ENCODE results near the gene DPH2.
A peak's percentile ranks its signal among the peaks of the same experiment; 100 is the strongest.

Gene DPH2

GRCh38 chr1:43938383-43938782 lies 31.4 kb upstream of the DPH2 start:
- intact Hi-C loops (cut with DNase I): loop anchor here (10.0 kb wide), 2 partner anchors 96 to 414 kb away; partner anchors contain the start of gene SLC6A9
- DNase-seq: no peak

- peak in 7 of 42 donors; percentile 22 to 63 (median 48) for DNase-seq
- intact Hi-C loops (cut with DNase I): loop anchor here (10.0 kb wide), 2 partner anchors 96 to 414 kb away; partner anchors contain the start of gene SLC6A9
Observed at GRCh38 chr1:43938892-43939587, 30.8 kb upstream of the DPH2 start.

GRCh38 chr1:43942411-43942810 lies 27.4 kb upstream of the DPH2 start:
- intact Hi-C loops (cut with DNase I): no loop called here
- no peak for DNase-seq

- intact Hi-C loops (cut with DNase I): no loop called here
- DNase-seq: no peak
Observed at GRCh38 chr1:43944860-43945259, 24.9 kb upstream of the DPH2 start.

- intact Hi-C loops (cut with DNase I): loop anchor here (1.0 kb wide), 1 partner anchor 29 kb away; the partner anchor contains the start of gene ATP6V0B
- DNase-seq: peak in 2 of 42 donors; percentile 17 to 38
Observed at GRCh38 chr1:43945674-43946235, 24.1 kb upstream of the DPH2 start.

GRCh38 chr1:43946236-43947060 lies 23.4 kb upstream of the DPH2 start, which contains the start of gene IPO13:
Gene IPO13 (plus strand): TSS chr1:43946950. CDS start chr1:43947601, 651 bp downstream.
- DNase-seq: peak; percentile 93 to 99 (median 98)
- intact Hi-C loops (cut with DNase I): loop anchor here (1.0 kb wide), 1 partner anchor 28 kb away; the partner anchor contains the start of gene ATP6V0B

- peak in 1 of 42 donors; percentile 40 for DNase-seq
- intact Hi-C loops (cut with DNase I): no loop called here
Observed at GRCh38 chr1:43947061-43947873, 22.5 kb upstream of the DPH2 start.

- intact Hi-C loops (cut with DNase I): no loop called here
- DNase-seq: peak in 3 of 42 donors; percentile 39 to 62 (median 42)
Observed at GRCh38 chr1:43947874-43948437, 21.9 kb upstream of the DPH2 start.

GRCh38 chr1:43949678-43950077 lies 20.1 kb upstream of the DPH2 start:
- DNase-seq: peak in 2 of 42 donors; percentile 50
- intact Hi-C loops (cut with DNase I): no loop called here

- DNase-seq: no peak
- intact Hi-C loops (cut with DNase I): no loop called here
Observed at GRCh38 chr1:43951021-43951985, 18.5 kb upstream of the DPH2 start.

- intact Hi-C loops (cut with DNase I): no loop called here
- peak in 30 of 42 donors; percentile 29 to 81 (median 56) for DNase-seq
Observed at GRCh38 chr1:43952731-43953346, 17.0 kb upstream of the DPH2 start.

GRCh38 chr1:43953361-43953760 lies 16.4 kb upstream of the DPH2 start:
- peak in 1 of 42 donors; percentile 35 for DNase-seq
- intact Hi-C loops (cut with DNase I): no loop called here

- peak; percentile 73 to 95 (median 88) for DNase-seq
- intact Hi-C loops (cut with DNase I): no loop called here
Observed at GRCh38 chr1:43954036-43954435, 15.8 kb upstream of the DPH2 start.

- DNase-seq: no peak
- intact Hi-C loops (cut with DNase I): no loop called here
Observed at GRCh38 chr1:43956234-43956633, 13.6 kb upstream of the DPH2 start.

GRCh38 chr1:43957407-43958040 lies 12.3 kb upstream of the DPH2 start:
- intact Hi-C loops (cut with DNase I): no loop called here

More at GRCh38 chr1:43957407-43958040, 12.3 kb upstream of the DPH2 start:
- DNase-seq: peak in 1 of 42 donors; percentile 64
